GM19397 (cell line): ENCODE results near the gene HRG.
"Not testable (repeated sequence)": the region's sequence is repeated elsewhere in the genome, so short reads cannot be mapped to it uniquely, and the experiment has no call there.

Source experiments
- ATAC-seq: cut with Tn5 transposase; IDR thresholded peaks from one replicate; pipeline ENCODE4 v1.9.1; 2021; ENCODE audit warnings: mild to moderate bottlenecking, moderate library complexity; ENCODE audit not compliant: unreplicated experiment

Gene HRG

GRCh38 chr3:186678604-186679003, 12.8 kb downstream of the HRG start:
- ATAC-seq = no peak

GRCh38 chr3:186679151-186679550, 13.3 kb downstream of the HRG start:
- no peak for ATAC-seq

- no peak for ATAC-seq
These were observed 15.1 kb downstream of the HRG start for GRCh38 chr3:186680869-186681268.

GRCh38 chr3:186682812-186683211, 17.0 kb downstream of the HRG start:
- ATAC-seq = no peak

GRCh38 chr3:186683979-186684378, 18.2 kb downstream of the HRG start:
- ATAC-seq = no peak

GRCh38 chr3:186686475-186686874, 20.7 kb downstream of the HRG start:
- ATAC-seq = not testable (repeated sequence)

GRCh38 chr3:186687120-186687651, 21.4 kb downstream of the HRG start:
- ATAC-seq = no peak

GRCh38 chr3:186690304-186690703, 24.5 kb downstream of the HRG start:
- ATAC-seq = not testable (repeated sequence)

GRCh38 chr3:186691676-186692075, 25.9 kb downstream of the HRG start:
- ATAC-seq = no peak

- no peak for ATAC-seq
These were observed 28.0 kb downstream of the HRG start for GRCh38 chr3:186693843-186694242.

- ATAC-seq = no peak
These were observed 28.6 kb downstream of the HRG start for GRCh38 chr3:186694288-186695032.

- no peak for ATAC-seq
These were observed 30.7 kb downstream of the HRG start for GRCh38 chr3:186696522-186696921.

GRCh38 chr3:186697510-186697909, 31.7 kb downstream of the HRG start:
- ATAC-seq = no peak

GRCh38 chr3:186700267-186700666, 34.5 kb downstream of the HRG start:
- ATAC-seq = no peak

- not testable (repeated sequence) for ATAC-seq
These were observed 36.6 kb downstream of the HRG start for GRCh38 chr3:186702451-186702850.

- no peak for ATAC-seq
These were observed 40.3 kb downstream of the HRG start for GRCh38 chr3:186705882-186706780.

GRCh38 chr3:186708983-186709679, 43.3 kb downstream of the HRG start:
- no peak for ATAC-seq

GRCh38 chr3:186710694-186711093, 44.9 kb downstream of the HRG start:
- ATAC-seq = not testable (repeated sequence)

GRCh38 chr3:186713499-186713898, 47.7 kb downstream of the HRG start:
- ATAC-seq = no peak

GRCh38 chr3:186717039-186717457, 51.2 kb downstream of the HRG start, which contains the start of gene KNG1:
Gene KNG1, plus strand, starts transcription at chr3:186717359. Its CDS starts 184 bp downstream, at chr3:186717543.
- ATAC-seq = no peak
